ENCODE results near the gene IFT27.

DNA sequence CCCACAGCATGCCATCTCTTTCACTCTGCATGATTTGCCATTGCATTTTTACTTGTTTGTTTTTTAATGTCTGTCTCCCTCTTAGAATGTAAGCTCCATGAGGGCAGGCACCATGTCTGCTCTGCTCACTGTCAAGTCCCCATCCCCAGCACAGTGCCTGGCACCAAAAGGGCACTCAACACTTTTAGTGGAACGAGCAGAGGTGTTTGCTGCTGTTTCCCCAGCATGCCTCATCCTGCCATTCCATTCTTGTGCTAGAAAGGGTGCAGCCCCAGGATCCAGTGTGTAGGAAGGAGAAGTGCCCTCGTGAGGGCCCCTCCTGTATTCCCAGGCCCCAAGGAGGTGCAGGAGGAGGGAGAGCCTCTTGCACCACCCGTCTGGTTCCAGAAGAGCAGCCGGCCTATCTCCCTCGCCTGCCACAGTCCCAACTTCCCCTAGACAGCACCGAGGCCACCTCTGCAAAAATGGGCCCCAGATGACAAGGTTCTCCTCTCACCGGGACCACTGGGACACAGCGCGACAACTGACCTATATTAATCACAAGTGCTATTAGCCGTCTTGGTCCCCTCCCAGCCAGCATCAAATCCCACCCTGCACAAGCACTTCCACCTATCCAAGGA, 39.1 kb downstream of the IFT27 start:
- TF ChIP-seq, protein P1, sequence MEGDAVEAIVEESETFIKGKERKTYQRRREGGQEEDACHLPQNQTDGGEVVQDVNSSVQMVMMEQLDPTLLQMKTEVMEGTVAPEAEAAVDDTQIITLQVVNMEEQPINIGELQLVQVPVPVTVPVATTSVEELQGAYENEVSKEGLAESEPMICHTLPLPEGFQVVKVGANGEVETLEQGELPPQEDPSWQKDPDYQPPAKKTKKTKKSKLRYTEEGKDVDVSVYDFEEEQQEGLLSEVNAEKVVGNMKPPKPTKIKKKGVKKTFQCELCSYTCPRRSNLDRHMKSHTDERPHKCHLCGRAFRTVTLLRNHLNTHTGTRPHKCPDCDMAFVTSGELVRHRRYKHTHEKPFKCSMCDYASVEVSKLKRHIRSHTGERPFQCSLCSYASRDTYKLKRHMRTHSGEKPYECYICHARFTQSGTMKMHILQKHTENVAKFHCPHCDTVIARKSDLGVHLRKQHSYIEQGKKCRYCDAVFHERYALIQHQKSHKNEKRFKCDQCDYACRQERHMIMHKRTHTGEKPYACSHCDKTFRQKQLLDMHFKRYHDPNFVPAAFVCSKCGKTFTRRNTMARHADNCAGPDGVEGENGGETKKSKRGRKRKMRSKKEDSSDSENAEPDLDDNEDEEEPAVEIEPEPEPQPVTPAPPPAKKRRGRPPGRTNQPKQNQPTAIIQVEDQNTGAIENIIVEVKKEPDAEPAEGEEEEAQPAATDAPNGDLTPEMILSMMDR (conservative IDR thresholded peaks at IDR 0.05 in 1 of 2, IDR thresholded peaks at IDR 0.05 in 1 of 2; ENCODE audit: low read depth in 1 of 2, low read length in 2 of 2) = no peak
- no peak for TF ChIP-seq EZH2 (IDR thresholded peaks at IDR 0.05; ENCODE audit: low read length, missing control alignments)
